Osteoblast (primary cell): ENCODE results near the gene AXIN1. TPM values are rescaled to one million over a fixed set of nuclear protein-coding genes. Genes with fewer than 3 reads are reported as not detected.

Source experiments
- DNase-seq: peaks from one replicate; pipeline ENCODE4 v3.0.0; 2011; ENCODE audit warnings: low spot score, mixed read lengths; ENCODE audit not compliant: insufficient read length; ENCODE audit errors: missing footprints
- H2AFZ ChIP-seq: 2 replicates; pipeline ENCODE4 v1.6.0; 2011; ENCODE audit warnings: mild to moderate bottlenecking, low read length
- H3K27ac ChIP-seq: 2 replicates; pipeline ENCODE4 v1.5.1; 2011; ENCODE audit warnings: mild to moderate bottlenecking, low read depth, low read length, moderate library complexity
- H3K27me3 ChIP-seq: 2 replicates; pipeline ENCODE4 v1.6.0; 2012; ENCODE audit warnings: mild to moderate bottlenecking, control low read depth, inconsistent platforms, low read length, moderate library complexity; ENCODE audit not compliant: insufficient read depth
- H3K36me3 ChIP-seq: 2 replicates; pipeline ENCODE4 v1.5.1; 2011; ENCODE audit warnings: mild to moderate bottlenecking, low read length, control low read depth, moderate library complexity; ENCODE audit not compliant: insufficient read depth
- H3K4me1 ChIP-seq: 2 replicates; pipeline ENCODE4 v1.5.1; 2011; ENCODE audit warnings: mild to moderate bottlenecking, low read length, control low read depth, moderate library complexity; ENCODE audit not compliant: insufficient read depth
- H3K4me2 ChIP-seq: 2 replicates; pipeline ENCODE4 v1.6.0; 2011; ENCODE audit warnings: mild to moderate bottlenecking, low read length; ENCODE audit not compliant: insufficient read depth
- H3K4me3 ChIP-seq: fragments of 200-600 bp; sonication (generic); 3 replicates; pipeline ENCODE4 v1.5.1; 2012; ENCODE audit warnings: mild to moderate bottlenecking, low read length, inconsistent platforms; ENCODE audit not compliant: insufficient read depth
- H3K79me2 ChIP-seq: 2 replicates; pipeline ENCODE4 v1.6.0; 2012; ENCODE audit warnings: mild to moderate bottlenecking, low read length, control low read depth, inconsistent platforms; ENCODE audit not compliant: insufficient read depth
- H3K9me3 ChIP-seq: 2 replicates; pipeline ENCODE4 v1.5.1; 2011; ENCODE audit warnings: low read depth, low read length, control low read depth
- H4K20me1 ChIP-seq: 2 replicates; pipeline ENCODE4 v1.6.0; 2012; ENCODE audit warnings: mild to moderate bottlenecking, low read length, control low read depth; ENCODE audit not compliant: insufficient read depth
- CTCF ChIP-seq: IDR thresholded peaks from 2 replicates; pipeline ENCODE4 v1.5.1; 2011; ENCODE audit warnings: mild to moderate bottlenecking, low read depth, low read length, moderate library complexity; ENCODE audit errors: extremely low read depth
- total RNA-seq: library from RNA; depleted of rRNA; stranded (reverse); fragments of >200 nt; gene quantifications from 2 replicates; pipeline ENCODE4 v1.2.3, GENCODE V29; 2012

The AXIN1 gene
- total RNA-seq, 1 donor, result 21.7 TPM

GRCh38 chr16:322476-323143 is 29.9 kb downstream of the AXIN1 start:
- no peaks in the 10 kb centered on the region for H3K9me3 ChIP-seq
- H3K36me3 ChIP-seq, result no peaks in the 10 kb centered on the region
- no peak overlapping the region for H3K4me3 ChIP-seq
- peaks cover 59% of the 10 kb centered on the region for H4K20me1 ChIP-seq
- peaks cover 7% of the 10 kb centered on the region for H3K4me1 ChIP-seq
- no peak for TF ChIP-seq CTCF
- no peak overlapping the region for H3K27ac ChIP-seq
- peak; percentile 68 for DNase-seq
- no peak overlapping the region for H3K4me2 ChIP-seq
- peaks cover 72% of the 10 kb centered on the region for H3K79me2 ChIP-seq
- H3K27me3 ChIP-seq, result no peaks in the 10 kb centered on the region
- H2AFZ ChIP-seq, result no peak overlapping the region

GRCh38 chr16:321532-321931 is 31.0 kb downstream of the AXIN1 start:
- Histone ChIP-seq H3K4me2 (no peak overlapping the region), H2AFZ (no peak overlapping the region), H3K79me2 (peaks cover 80% of the 10 kb centered on the region), H3K9me3 (no peaks in the 10 kb centered on the region), H3K27me3 (no peaks in the 10 kb centered on the region), H3K4me3 (no peak overlapping the region), H3K27ac (no peak overlapping the region), H3K36me3 (no peaks in the 10 kb centered on the region), H3K4me1 (no peaks in the 10 kb centered on the region), H4K20me1 (peaks cover 64% of the 10 kb centered on the region)
- no peak for TF ChIP-seq CTCF
- peak; percentile 84 for DNase-seq

GRCh38 chr16:320206-320605 is 32.3 kb downstream of the AXIN1 start:
- no peak overlapping the region for H3K4me2 ChIP-seq
- no peak for TF ChIP-seq CTCF
- no peak overlapping the region for H3K27ac ChIP-seq
- no peaks in the 10 kb centered on the region for H3K9me3 ChIP-seq
- peaks cover 63% of the 10 kb centered on the region for H4K20me1 ChIP-seq
- peaks cover 78% of the 10 kb centered on the region for H3K79me2 ChIP-seq
- no peak overlapping the region for H2AFZ ChIP-seq
- H3K4me3 ChIP-seq, result no peak overlapping the region
- no peaks in the 10 kb centered on the region for H3K27me3 ChIP-seq
- H3K36me3 ChIP-seq, result no peaks in the 10 kb centered on the region
- H3K4me1 ChIP-seq, result no peaks in the 10 kb centered on the region
- DNase-seq, result peak; percentile 82

DNA sequence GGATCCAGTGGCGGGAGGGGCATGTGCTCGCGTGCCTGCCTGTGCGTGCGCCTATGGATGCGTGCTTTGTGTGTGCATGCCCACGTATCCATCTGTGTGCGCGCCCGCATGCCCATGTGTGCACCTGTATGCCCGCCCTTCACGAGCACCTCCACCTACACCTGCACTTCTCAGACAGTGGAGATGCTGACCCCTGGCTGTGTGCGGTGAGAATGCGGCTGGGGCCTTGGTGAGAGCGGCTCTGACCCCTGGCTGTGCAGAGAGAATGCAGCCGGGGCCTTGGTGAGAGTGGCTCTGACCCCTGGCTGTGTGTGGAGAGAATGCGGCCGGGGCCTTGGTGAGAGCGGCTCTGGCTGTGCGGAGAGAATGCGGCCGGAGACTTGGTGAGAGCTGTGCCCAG is 33.9 kb downstream of the AXIN1 start:
- H3K36me3 ChIP-seq, result peaks cover 9% of the 10 kb centered on the region
- peaks cover 61% of the 10 kb centered on the region for H4K20me1 ChIP-seq
- H3K4me2 ChIP-seq, result no peak overlapping the region
- no peak overlapping the region for H2AFZ ChIP-seq
- H3K9me3 ChIP-seq, result no peaks in the 10 kb centered on the region
- no peak overlapping the region for H3K4me3 ChIP-seq
- H3K27ac ChIP-seq, result no peak overlapping the region
- no peaks in the 10 kb centered on the region for H3K27me3 ChIP-seq
- no peaks in the 10 kb centered on the region for H3K4me1 ChIP-seq
- H3K79me2 ChIP-seq, result peaks cover 77% of the 10 kb centered on the region
- no peak for TF ChIP-seq CTCF
- DNase-seq, result peak; percentile 48
